HEK293 (cell line): ENCODE results near the gene LHX6.

ENCODE experiments used
- ATF2 ChIP-seq: fragments of 450-650 bp; formaldehyde crosslinking; IDR thresholded peaks from 2 replicates; pipeline ENCODE4 v1.5.1; 2016; ENCODE audit warnings: missing biosample characterization, missing genetic modification characterization, low read depth
- IKZF3 ChIP-seq: fragments of 450-650 bp; IDR thresholded peaks from 2 replicates; pipeline ENCODE4 v1.5.0; 2018; ENCODE audit warnings: missing biosample characterization, mild to moderate bottlenecking, missing genetic modification characterization, moderate library complexity
- KLF9 ChIP-seq: fragments of 450-650 bp; formaldehyde crosslinking; IDR thresholded peaks from 2 replicates; pipeline ENCODE4 v1.5.1; 2016; ENCODE audit warnings: missing biosample characterization, missing genetic modification characterization, low read depth
- SP7 ChIP-seq: fragments of 450-650 bp; formaldehyde crosslinking; IDR thresholded peaks from 2 replicates; pipeline ENCODE4 v1.5.1; 2016; ENCODE audit warnings: missing biosample characterization, missing genetic modification characterization
- ZBTB10 ChIP-seq: fragments of 450-650 bp; formaldehyde crosslinking; IDR thresholded peaks from 2 replicates; pipeline ENCODE4 v1.5.1; 2016; ENCODE audit warnings: missing biosample characterization, missing genetic modification characterization
- ZBTB26 ChIP-seq: fragments of 450-650 bp; formaldehyde crosslinking; optimal IDR thresholded peaks from 2 replicates; pipeline ENCODE3; 2016; ENCODE audit warnings: missing biosample characterization, mild to moderate bottlenecking, missing genetic modification characterization
- ZBTB7A ChIP-seq: fragments of 450-650 bp; formaldehyde crosslinking; IDR thresholded peaks from 2 replicates; pipeline ENCODE4 v1.5.1; 2016; ENCODE audit warnings: low read depth, missing biosample characterization, missing genetic modification characterization
- ZBTB8A ChIP-seq: fragments of 450-650 bp; formaldehyde crosslinking; IDR thresholded peaks from 2 replicates; pipeline ENCODE4 v1.5.1; 2016; ENCODE audit warnings: missing biosample characterization, missing genetic modification characterization
- ZEB2 ChIP-seq: fragments of 450-650 bp; formaldehyde crosslinking; IDR thresholded peaks from 2 replicates; pipeline ENCODE4 v1.5.1; 2016; ENCODE audit warnings: missing biosample characterization, missing genetic modification characterization
- ZNF114 ChIP-seq: fragments of 450-650 bp; formaldehyde crosslinking; IDR thresholded peaks from 2 replicates; pipeline ENCODE4 v1.5.0; 2017; ENCODE audit warnings: missing biosample characterization, missing genetic modification characterization
- ZNF133 ChIP-seq: fragments of 450-650 bp; formaldehyde crosslinking; IDR thresholded peaks from 2 replicates; pipeline ENCODE4 v1.5.1; 2016; ENCODE audit warnings: missing biosample characterization, missing genetic modification characterization
- ZNF148 ChIP-seq: fragments of 450-650 bp; formaldehyde crosslinking; IDR thresholded peaks from 2 replicates; pipeline ENCODE4 v1.5.0; 2017; ENCODE audit warnings: missing biosample characterization, missing genetic modification characterization, borderline replicate concordance
- ZNF248 ChIP-seq: fragments of 450-650 bp; formaldehyde crosslinking; IDR thresholded peaks from 2 replicates; pipeline ENCODE4 v1.5.1; 2017; ENCODE audit warnings: missing biosample characterization, missing genetic modification characterization
- ZNF37A ChIP-seq: fragments of 450-650 bp; IDR thresholded peaks from 2 replicates; pipeline ENCODE4 v1.5.1; 2018; ENCODE audit warnings: missing biosample characterization, missing genetic modification characterization
- ZNF404 ChIP-seq: fragments of 450-650 bp; formaldehyde crosslinking; IDR thresholded peaks from 2 replicates; pipeline ENCODE4 v1.5.1; 2017; ENCODE audit warnings: missing biosample characterization, missing genetic modification characterization
- ZNF473 ChIP-seq: fragments of 450-650 bp; formaldehyde crosslinking; IDR thresholded peaks from 2 replicates; pipeline ENCODE4 v1.5.1; 2017; ENCODE audit warnings: missing biosample characterization, missing genetic modification characterization
- ZNF529 ChIP-seq: fragments of 450-650 bp; formaldehyde crosslinking; IDR thresholded peaks from 2 replicates; pipeline ENCODE4 v1.5.1; 2017; ENCODE audit warnings: missing genetic modification characterization, missing biosample characterization; ENCODE audit not compliant: insufficient replicate concordance
- ZNF544 ChIP-seq: fragments of 450-650 bp; formaldehyde crosslinking; IDR thresholded peaks from 2 replicates; pipeline ENCODE4 v1.5.0; 2017; ENCODE audit warnings: missing biosample characterization, missing genetic modification characterization
- ZNF549 ChIP-seq: fragments of 450-650 bp; IDR thresholded peaks from 2 replicates; pipeline ENCODE4 v1.5.1; 2018; ENCODE audit warnings: missing biosample characterization, missing genetic modification characterization, mild to moderate bottlenecking, inconsistent platforms, moderate library complexity
- ZNF558 ChIP-seq: fragments of 450-650 bp; formaldehyde crosslinking; IDR thresholded peaks from 2 replicates; pipeline ENCODE4 v1.5.1; 2016; ENCODE audit warnings: missing biosample characterization, missing genetic modification characterization
- ZNF560 ChIP-seq: fragments of 450-650 bp; formaldehyde crosslinking; IDR thresholded peaks from 2 replicates; pipeline ENCODE4 v1.5.1; 2017; ENCODE audit warnings: missing biosample characterization, missing genetic modification characterization, borderline replicate concordance
- ZNF600 ChIP-seq: fragments of 450-650 bp; formaldehyde crosslinking; IDR thresholded peaks from 2 replicates; pipeline ENCODE4 v1.5.1; 2016; ENCODE audit warnings: missing biosample characterization, missing genetic modification characterization
- ZNF610 ChIP-seq: fragments of 450-650 bp; formaldehyde crosslinking; IDR thresholded peaks from 2 replicates; pipeline ENCODE4 v1.5.1; 2016; ENCODE audit warnings: missing biosample characterization, missing genetic modification characterization, borderline replicate concordance
- ZNF623 ChIP-seq: fragments of 450-650 bp; formaldehyde crosslinking; IDR thresholded peaks from 2 replicates; pipeline ENCODE4 v1.5.1; 2016; ENCODE audit warnings: missing biosample characterization, missing genetic modification characterization
- ZNF626 ChIP-seq: fragments of 450-650 bp; sonication (Bioruptor Pico); formaldehyde crosslinking; IDR thresholded peaks from 2 replicates; pipeline ENCODE4 v1.5.1; 2018; ENCODE audit warnings: missing biosample characterization, missing genetic modification characterization, inconsistent platforms
- ZNF660 ChIP-seq: fragments of 450-650 bp; IDR thresholded peaks from 2 replicates; pipeline ENCODE4 v1.5.1; 2018; ENCODE audit warnings: missing biosample characterization, mild to moderate bottlenecking, missing genetic modification characterization
- ZNF677 ChIP-seq: fragments of 450-650 bp; IDR thresholded peaks from 2 replicates; pipeline ENCODE4 v1.5.0; 2018; ENCODE audit warnings: missing biosample characterization, mild to moderate bottlenecking, missing genetic modification characterization, moderate library complexity
- ZNF692 ChIP-seq: fragments of 450-650 bp; formaldehyde crosslinking; IDR thresholded peaks from 2 replicates; pipeline ENCODE4 v1.5.1; 2016; ENCODE audit warnings: missing biosample characterization, missing genetic modification characterization
- ZNF843 ChIP-seq: fragments of 450-650 bp; formaldehyde crosslinking; IDR thresholded peaks from 2 replicates; pipeline ENCODE4 v1.5.1; 2016; ENCODE audit warnings: missing biosample characterization, missing genetic modification characterization
- ZSCAN18 ChIP-seq: fragments of 450-650 bp; formaldehyde crosslinking; IDR thresholded peaks from 2 replicates; pipeline ENCODE4 v1.5.1; 2016; ENCODE audit warnings: missing biosample characterization, missing genetic modification characterization

Gene LHX6

GRCh38 chr9:122264360-122265148 is 35.8 kb upstream of the LHX6 start, which contains the start of the genes MRRF and RBM18 (continued):
- TF ChIP-seq ATF2 (peak; percentile 95), ZBTB26 (peak; percentile 61), KLF9 (tag by site-specific recombination) (peak; percentile 57), ZNF133 (tag by site-specific recombination) (no peak), ZNF404 (no peak), ZSCAN18 (no peak), ZNF623 (tag by site-specific recombination) (no peak), ZNF248 (tag by site-specific recombination) (no peak), ZNF114 (tag by site-specific recombination) (no peak), ZNF148 (tag by site-specific recombination) (no peak), ZEB2 (tag by site-specific recombination) (no peak; the same call in 1 of the 2 replicates), ZNF37A (no peak), ZNF692 (tag by site-specific recombination) (peak; percentile 71), ZNF558 (no peak), ZNF560 (tag by site-specific recombination) (no peak), ZNF529 (tag by site-specific recombination) (no peak), ZNF677 (tag by site-specific recombination) (no peak), ZNF610 (tag by site-specific recombination) (0 out of 2 replicates have a peak, but pooled peaks have one; percentile 29), ZNF626 (tag by site-specific recombination) (no peak), ZNF473 (tag by site-specific recombination) (no peak), ZBTB8A (tag by site-specific recombination) (peak; percentile 60), ZNF600 (tag by site-specific recombination) (no peak), ZNF660 (tag by site-specific recombination) (no peak), ZNF544 (tag by site-specific recombination) (no peak), ZBTB10 (no peak), IKZF3 (peak; percentile 47; the same call in 1 of the 2 replicates), ZBTB7A (tag by site-specific recombination) (no peak), SP7 (tag by site-specific recombination) (peak; percentile 73), ZNF843 (tag by site-specific recombination) (0 out of 2 replicates have a peak, but pooled peaks have one; percentile 44), ZNF549 (tag by site-specific recombination) (no peak)
